H9 (cell line): Measurements from ENCODE around the gene MEI4. TPM values are rescaled to one million over a fixed set of nuclear protein-coding genes. Genes with fewer than 3 reads are reported as not detected.

Source experiments
- DNase-seq: peaks from one replicate; pipeline ENCODE4 v3.0.0-alpha.2; 2017
- H2AFZ ChIP-seq: one replicate; pipeline ENCODE4 v1.6.1; 2013; ENCODE audit warnings: mild to moderate bottlenecking, low read length, control low read depth, moderate library complexity
- H2AK5ac ChIP-seq: 2 replicates; pipeline ENCODE4 v1.6.1; 2013; ENCODE audit warnings: low read length, control low read depth, mixed read lengths; ENCODE audit not compliant: insufficient read length
- H2BK120ac ChIP-seq: one replicate; pipeline ENCODE4 v1.6.1; 2013; ENCODE audit warnings: low read depth, mild to moderate bottlenecking, low read length, control low read depth, inconsistent platforms; ENCODE audit not compliant: poor library complexity, severe bottlenecking
- H2BK12ac ChIP-seq: 2 replicates; pipeline ENCODE4 v1.6.1; 2013; ENCODE audit warnings: low read length, control low read depth, mixed read lengths, low read depth; ENCODE audit not compliant: insufficient read length
- H2BK15ac ChIP-seq: 2 replicates; pipeline ENCODE4 v1.6.1; 2013; ENCODE audit warnings: low read depth, low read length, control low read depth
- H2BK20ac ChIP-seq: one replicate; pipeline ENCODE4 v1.6.1; 2013; ENCODE audit warnings: low read depth, mild to moderate bottlenecking, low read length, control low read depth, inconsistent platforms; ENCODE audit not compliant: poor library complexity, severe bottlenecking
- H2BK5ac ChIP-seq: 2 replicates; pipeline ENCODE4 v1.6.1; 2013; ENCODE audit warnings: low read length, control low read depth, mixed read lengths; ENCODE audit not compliant: insufficient read length
- H3K14ac ChIP-seq: 2 replicates; pipeline ENCODE4 v1.6.1; 2013; ENCODE audit warnings: low read length, control low read depth; ENCODE audit not compliant: insufficient read depth
- H3K18ac ChIP-seq: 2 replicates; pipeline ENCODE4 v1.6.1; 2013; ENCODE audit warnings: low read depth, mild to moderate bottlenecking, mixed read lengths, low read length, control low read depth; ENCODE audit not compliant: insufficient read length
- H3K23ac ChIP-seq: 2 replicates; pipeline ENCODE4 v1.6.1; 2013; ENCODE audit warnings: low read length, control low read depth, mixed read lengths, low read depth; ENCODE audit not compliant: insufficient read length
- H3K23me2 ChIP-seq: 2 replicates; pipeline ENCODE4 v1.6.1; 2013; ENCODE audit warnings: low read depth, mild to moderate bottlenecking, mixed read lengths, low read length, control low read depth; ENCODE audit not compliant: insufficient read length, poor library complexity, severe bottlenecking
- H3K27ac ChIP-seq: 2 replicates; pipeline ENCODE4 v1.5.1; 2013; ENCODE audit warnings: low read length, control low read depth, mixed read lengths, low read depth; ENCODE audit not compliant: insufficient read length
- H3K27me3 ChIP-seq: 2 replicates; pipeline ENCODE4 v1.6.1; 2013; ENCODE audit warnings: low read length, control low read depth, inconsistent platforms; ENCODE audit not compliant: insufficient read depth
- H3K4ac ChIP-seq: 2 replicates; pipeline ENCODE4 v1.6.1; 2013; ENCODE audit warnings: low read depth, mild to moderate bottlenecking, control low read depth, inconsistent platforms, low read length, moderate library complexity
- H3K4me1 ChIP-seq: 2 replicates; pipeline ENCODE4 v1.6.1; 2013; ENCODE audit warnings: low read length, control low read depth, inconsistent platforms; ENCODE audit not compliant: insufficient read depth
- H3K4me2 ChIP-seq: 2 replicates; pipeline ENCODE4 v1.6.1; 2013; ENCODE audit warnings: low read length, control low read depth, mixed read lengths; ENCODE audit not compliant: insufficient read length, insufficient read depth
- H3K56ac ChIP-seq: 2 replicates; pipeline ENCODE4 v1.6.1; 2013; ENCODE audit warnings: low read depth, mild to moderate bottlenecking, mixed read lengths, low read length, control low read depth; ENCODE audit not compliant: insufficient read length
- H3K79me1 ChIP-seq: 2 replicates; pipeline ENCODE4 v1.6.1; 2013; ENCODE audit warnings: low read depth, mild to moderate bottlenecking, moderate library complexity, low read length, control low read depth, inconsistent platforms; ENCODE audit not compliant: insufficient read depth, poor library complexity, severe bottlenecking
- H3K79me2 ChIP-seq: 2 replicates; pipeline ENCODE4 v1.6.1; 2013; ENCODE audit warnings: low read length, control low read depth, inconsistent platforms; ENCODE audit not compliant: insufficient read depth
- H3K9ac ChIP-seq: 2 replicates; pipeline ENCODE4 v1.6.1; 2013; ENCODE audit warnings: low read length, control low read depth, mixed read lengths; ENCODE audit not compliant: insufficient read length; ENCODE audit errors: extremely low read depth
- H3K9me3 ChIP-seq: one replicate; pipeline ENCODE4 v1.6.1; 2013; ENCODE audit warnings: low read depth, low read length, inconsistent platforms; ENCODE audit not compliant: control insufficient read depth
- H3T11ph ChIP-seq: one replicate; pipeline ENCODE4 v1.6.1; 2013; ENCODE audit warnings: mild to moderate bottlenecking, low read length, control low read depth, inconsistent platforms
- H4K20me1 ChIP-seq: one replicate; pipeline ENCODE4 v1.6.1; 2013; ENCODE audit not compliant: control insufficient read depth, insufficient read length, insufficient read depth
- H4K5ac ChIP-seq: 2 replicates; pipeline ENCODE4 v1.6.1; 2013; ENCODE audit warnings: low read depth, mild to moderate bottlenecking, mixed read lengths, low read length, control low read depth; ENCODE audit not compliant: insufficient read length
- H4K8ac ChIP-seq: replicated peaks from 2 replicates; pipeline ENCODE4 v1.6.1; 2013; ENCODE audit warnings: low read length, control low read depth, mixed read lengths, low read depth; ENCODE audit not compliant: insufficient read length
- H4K91ac ChIP-seq: 2 replicates; pipeline ENCODE4 v1.6.1; 2013; ENCODE audit warnings: low read depth, mild to moderate bottlenecking, moderate library complexity, mixed read lengths, low read length, control low read depth; ENCODE audit not compliant: insufficient read length
- H3K27ac Mint-ChIP-seq, 3 experiments: 2 replicates in 2 of 3; 3 replicates in 1 of 3; pipeline ENCODE4 v1.8.0; 2020 to 2021; ENCODE audit warnings: mixed read lengths in 3 of 3, mild to moderate bottlenecking in 1 of 3, moderate library complexity in 1 of 3
- H3K27me3 Mint-ChIP-seq: 2 replicates; pipeline ENCODE4 v1.8.0; 2021; ENCODE audit warnings: low read depth, mild to moderate bottlenecking, moderate library complexity, mixed read lengths
- H3K36me3 Mint-ChIP-seq, 3 experiments: 2 replicates in 2 of 3; 3 replicates in 1 of 3; pipeline ENCODE4 v1.8.0; 2020 to 2021; ENCODE audit warnings: low read depth in 3 of 3, mixed read lengths in 3 of 3; ENCODE audit not compliant: insufficient read depth in 1 of 3
- H3K4me1 Mint-ChIP-seq, 2 experiments: 2 replicates each; pipeline ENCODE4 v1.8.0; 2020; ENCODE audit warnings: mixed read lengths in 2 of 2
- H3K4me3 Mint-ChIP-seq, 2 experiments: 2 replicates in 1 of 2; 3 replicates in 1 of 2; pipeline ENCODE4 v1.8.0; 2020 to 2021; ENCODE audit warnings: mild to moderate bottlenecking in 2 of 2, mixed read lengths in 2 of 2, moderate library complexity in 1 of 2
- H3K9me3 Mint-ChIP-seq, 2 experiments: 2 replicates in 1 of 2; 3 replicates in 1 of 2; pipeline ENCODE4 v1.8.0; 2020; ENCODE audit warnings: mild to moderate bottlenecking in 2 of 2, mixed read lengths in 2 of 2, moderate library complexity in 1 of 2
- CTCF ChIP-seq: fragments of 200-600 bp; sonication (generic); conservative IDR thresholded peaks from 3 replicates; pipeline ENCODE4 v1.8.0; 2021; ENCODE audit warnings: antibody characterized with exemption, mild to moderate bottlenecking
- WGBS: extraction: QIAGEN DNeasy Blood & Tissue Kit; methylation state at CpG from one replicate; pipeline ENCODE4 v1.1.7; 2013; ENCODE audit warnings: missing lambda C conversion rate, low lambda C conversion rate, mixed read lengths; ENCODE audit not compliant: insufficient read length; ENCODE audit errors: extremely low coverage; 5-methylcytosine and 5-hydroxymethylcytosine counted together
- total RNA-seq: library from RNA; stranded (reverse); gene quantifications from 2 replicates; pipeline ENCODE4 v1.2.1, GENCODE V29; 2021

The MEI4 gene
- total RNA-seq, 1 experiment from 2014 or later = 0.55 TPM

GRCh38 chr6:77965449-77965848, 312.6 kb downstream of the MEI4 start:
- peaks cover 33 to 35% of the 10 kb centered on the region in 2 experiments for H3K9me3 Mint-ChIP-seq
- no peak overlapping the region for H2BK120ac ChIP-seq
- no peak overlapping the region for H3T11ph ChIP-seq
- H3K18ac ChIP-seq = no peak overlapping the region
- H3K23ac ChIP-seq = no peak overlapping the region
- no peaks in the 10 kb centered on the region for H3K79me1 ChIP-seq
- H3K4me3 Mint-ChIP-seq = no peak overlapping the region
- H3K27me3 Mint-ChIP-seq = 0 out of 2 replicates have a peak, but pooled peaks cover 2% of the 10 kb centered on the region
- H3K27ac Mint-ChIP-seq = no peak overlapping the region
- H3K4me1 Mint-ChIP-seq = no peaks in the 10 kb centered on the region
- H2BK12ac ChIP-seq = no peak overlapping the region
- no peaks in the 10 kb centered on the region for H3K4me1 ChIP-seq
- no peak overlapping the region for H3K56ac ChIP-seq
- TF ChIP-seq CTCF = no peak
- no peaks in the 10 kb centered on the region for H3K9me3 ChIP-seq
- DNase-seq = no peak
- no peaks in the 10 kb centered on the region for H3K23me2 ChIP-seq
- no peak overlapping the region for H3K4ac ChIP-seq
- H2AFZ ChIP-seq = no peak overlapping the region
- no peak overlapping the region for H4K91ac ChIP-seq
- no peak overlapping the region for H3K9ac ChIP-seq
- H3K27me3 ChIP-seq = no peaks in the 10 kb centered on the region
- H4K20me1 ChIP-seq = no peaks in the 10 kb centered on the region
- no peak overlapping the region for H3K14ac ChIP-seq
- H4K8ac ChIP-seq = no peak overlapping the region
- H3K27ac ChIP-seq = no peak overlapping the region
- H2BK5ac ChIP-seq = no peak overlapping the region
- peaks cover 9 to 20% (median 10%) of the 10 kb centered on the region in 3 experiments; a peak in 6 of 7 replicates for H3K36me3 Mint-ChIP-seq
- no peak overlapping the region for H4K5ac ChIP-seq
- no peak overlapping the region for H2BK15ac ChIP-seq
- H2AK5ac ChIP-seq = no peak overlapping the region
- no peak overlapping the region for H3K4me2 ChIP-seq
- WGBS = no CpG with 5 or more reads among the region's 1 CpG
- H2BK20ac ChIP-seq = no peak overlapping the region
- no peaks in the 10 kb centered on the region for H3K79me2 ChIP-seq
